AG08396 (cell line): Measurements from ENCODE around the gene RNASEH2C.
"Not testable (repeated sequence)": the region's sequence is repeated elsewhere in the genome, so short reads cannot be mapped to it uniquely, and the experiment has no call there.

Source experiments
- DNase-seq: peaks from one replicate; pipeline ENCODE4 v3.0.0; 2012; ENCODE audit warnings: low spot score, mixed read lengths

Gene RNASEH2C

GRCh38 chr11:65720211-65720934 is at the start of gene RNASEH2C:
TSS of gene RNASEH2C (minus strand) at chr11:65720798. CDS start at chr11:65720758, 40 bp downstream.
- DNase-seq, result peak; percentile 91

GRCh38 chr11:65767806-65768205 is 47.2 kb upstream of the RNASEH2C start:
- not testable (repeated sequence) for DNase-seq

DNA sequence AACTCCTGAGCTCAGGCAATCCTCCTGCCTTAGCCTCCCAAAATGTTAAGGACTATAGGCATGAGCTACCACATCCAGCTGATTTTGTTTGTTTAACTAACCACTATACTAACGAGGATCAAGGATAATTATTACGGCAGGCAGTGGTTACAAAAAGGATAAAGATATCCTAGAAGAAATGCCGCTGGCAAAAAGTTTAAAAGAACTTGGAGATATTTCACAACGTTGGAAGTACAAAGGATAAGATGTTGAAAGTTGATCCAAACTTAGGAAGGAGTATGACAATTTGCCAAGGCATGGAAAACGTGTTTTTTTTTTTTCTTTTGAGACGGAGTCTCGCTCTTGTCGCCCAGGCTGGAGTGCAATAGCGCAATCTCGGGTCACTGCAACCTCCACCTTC is 46.8 kb upstream of the RNASEH2C start:
- no peak for DNase-seq

GRCh38 chr11:65766535-65766934 is 45.9 kb upstream of the RNASEH2C start:
- peak; percentile 58 for DNase-seq

GRCh38 chr11:65764434-65764833 is 43.8 kb upstream of the RNASEH2C start:
- DNase-seq, result no peak

GRCh38 chr11:65762816-65763215 is 42.2 kb upstream of the RNASEH2C start:
- not testable (repeated sequence) for DNase-seq

- not testable (repeated sequence) for DNase-seq
Observed at GRCh38 chr11:65762169-65762568, 41.6 kb upstream of the RNASEH2C start.

DNA sequence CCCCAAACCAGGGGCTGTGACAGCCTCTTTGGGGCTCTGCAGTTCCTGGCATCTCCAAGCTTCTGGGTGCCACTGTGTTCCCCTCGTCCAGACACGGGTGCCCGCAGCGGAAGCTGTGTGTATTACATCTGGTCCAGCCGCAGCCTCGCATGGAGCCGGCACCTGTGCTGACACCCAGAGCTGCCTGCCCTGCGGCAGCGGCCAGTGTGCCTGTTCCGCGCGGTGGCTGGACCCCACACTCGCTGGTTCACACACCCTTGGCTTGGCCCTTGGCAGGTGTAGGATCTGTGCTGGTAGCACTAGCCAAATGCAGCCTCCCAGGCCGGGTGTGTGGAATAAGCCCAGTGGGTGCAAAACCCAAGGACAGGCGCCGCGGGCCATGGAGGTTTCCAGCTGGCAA is 24.5 kb upstream of the RNASEH2C start:
- DNase-seq, result no peak

DNA sequence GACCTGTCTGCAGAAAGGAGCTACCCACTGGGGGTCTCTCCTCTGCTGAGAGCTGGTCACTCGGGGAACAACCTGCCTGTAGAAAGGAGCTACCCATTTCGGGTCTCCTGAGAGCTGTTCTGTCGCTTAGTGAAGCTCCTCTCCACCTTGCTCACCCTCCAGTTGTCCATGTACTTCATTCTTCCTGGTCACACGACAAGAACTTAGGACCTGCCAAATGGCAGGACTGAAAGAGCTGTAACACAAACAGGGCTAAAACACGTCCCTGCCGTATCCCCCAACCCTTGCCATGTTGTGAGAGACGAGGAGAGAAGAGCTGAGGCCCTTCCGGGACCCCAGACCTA is 24.1 kb upstream of the RNASEH2C start:
- no peak for DNase-seq

DNA sequence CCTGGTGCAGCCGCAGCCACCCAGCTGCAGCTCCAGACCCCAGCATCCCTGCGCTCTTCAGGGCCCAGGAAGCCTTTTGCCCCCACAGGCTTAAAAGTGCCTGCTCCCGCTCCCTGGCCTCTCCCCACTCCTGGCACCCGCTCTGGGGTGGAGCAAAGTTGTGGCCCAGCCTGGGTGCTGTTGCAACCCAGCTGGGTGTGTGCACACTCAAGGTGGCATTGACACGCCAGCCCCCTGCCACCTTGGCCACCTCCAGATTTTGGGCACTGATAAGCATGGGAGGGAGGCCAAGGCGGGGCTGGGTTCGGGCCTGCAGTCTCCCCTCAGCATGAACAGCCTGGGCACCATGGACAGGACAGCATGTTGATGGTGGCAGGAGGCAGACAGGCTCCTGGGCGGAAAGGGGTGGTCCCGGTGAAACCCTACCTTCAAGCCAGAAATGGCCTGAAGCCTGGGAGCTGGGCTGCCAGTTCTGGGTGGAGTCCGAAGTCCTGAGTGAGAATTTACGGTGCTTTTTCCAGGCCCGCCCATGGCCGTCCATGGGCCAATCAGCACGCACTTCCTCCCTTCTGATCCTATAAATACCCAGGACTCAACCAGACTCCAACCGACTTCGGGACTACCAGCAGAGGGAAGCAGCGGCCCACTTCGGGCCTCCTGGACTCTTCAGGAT is 23.6 kb upstream of the RNASEH2C start:
- DNase-seq, result peak; percentile 34

DNA sequence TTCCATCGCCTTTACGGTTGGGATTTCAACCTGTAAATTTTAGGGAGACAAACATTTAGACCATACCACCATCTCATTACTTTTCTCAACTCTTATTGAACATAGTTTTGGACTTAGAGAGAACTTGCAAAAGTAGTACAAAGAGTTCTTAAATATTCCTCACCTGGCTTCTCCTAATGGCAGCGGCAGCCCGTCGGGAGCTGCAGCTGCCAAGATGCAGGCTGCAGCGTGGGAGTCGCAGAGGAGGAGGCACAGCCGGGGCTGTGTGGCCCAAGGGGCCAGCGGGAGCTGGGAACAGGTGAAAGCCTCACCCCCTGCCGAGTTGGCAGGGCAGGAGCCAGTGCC is 23.1 kb upstream of the RNASEH2C start:
- DNase-seq, result no peak

GRCh38 chr11:65742353-65742752 is 21.8 kb upstream of the RNASEH2C start:
- no peak for DNase-seq

DNA sequence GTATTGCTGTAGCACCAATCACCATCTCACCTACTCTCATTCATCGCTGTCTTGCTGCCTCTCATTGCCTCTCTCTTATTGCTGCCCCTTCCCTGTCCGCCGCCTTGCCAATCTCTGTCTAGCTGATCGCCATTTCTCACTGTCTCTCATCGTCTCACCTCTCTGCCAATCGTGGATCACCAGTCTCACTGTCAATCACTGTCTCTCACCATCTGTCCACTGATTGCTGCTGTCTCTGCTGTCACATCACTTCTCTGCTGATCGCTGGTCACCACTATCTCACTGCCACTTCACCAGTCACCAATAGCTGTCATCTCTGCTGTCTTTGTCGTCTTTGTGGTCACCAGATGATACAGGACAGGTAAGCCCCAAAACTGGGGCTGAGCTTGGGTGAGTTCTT is 20.6 kb upstream of the RNASEH2C start:
- no peak for DNase-seq

DNA sequence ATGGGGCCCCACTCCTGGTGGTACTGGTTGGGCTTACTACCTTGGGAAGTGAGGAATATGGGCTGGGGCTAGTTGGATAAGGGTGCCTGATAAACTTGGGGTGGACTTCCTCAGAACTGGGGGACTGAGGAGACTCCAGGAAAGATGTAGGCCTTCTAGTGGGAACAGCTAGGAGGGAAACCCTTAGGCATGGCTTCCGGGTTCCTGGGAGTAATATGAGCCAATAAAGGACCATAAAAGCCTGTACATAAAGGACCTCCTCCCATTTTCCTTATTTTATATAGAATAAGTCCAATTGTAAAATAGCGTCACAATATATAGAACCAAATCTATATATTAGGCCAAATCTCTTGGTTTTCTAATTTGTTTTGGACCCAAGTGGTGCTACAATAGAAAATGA is 18.4 kb upstream of the RNASEH2C start:
- DNase-seq, result no peak

DNA sequence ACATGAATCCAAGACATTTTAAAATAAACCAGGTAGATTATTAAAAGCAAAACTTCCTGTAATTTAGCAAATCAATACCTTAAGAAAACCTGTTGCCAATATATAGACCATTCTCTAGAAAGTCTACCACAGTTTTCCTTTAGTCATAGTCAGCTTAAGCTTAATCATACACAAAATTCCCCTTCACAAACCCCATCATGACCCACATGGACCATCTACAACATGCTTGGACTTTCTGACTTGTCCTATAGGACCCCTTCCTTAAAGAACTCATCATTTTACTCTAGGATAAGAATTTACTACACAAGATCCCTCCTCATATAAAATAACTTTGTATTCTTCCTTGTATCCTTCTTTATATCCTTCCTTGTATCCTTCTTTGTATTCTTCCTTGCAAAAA is 16.2 kb upstream of the RNASEH2C start:
- no peak for DNase-seq

- not testable (repeated sequence) for DNase-seq
Observed at GRCh38 chr11:65735111-65735510, 14.5 kb upstream of the RNASEH2C start.

DNA sequence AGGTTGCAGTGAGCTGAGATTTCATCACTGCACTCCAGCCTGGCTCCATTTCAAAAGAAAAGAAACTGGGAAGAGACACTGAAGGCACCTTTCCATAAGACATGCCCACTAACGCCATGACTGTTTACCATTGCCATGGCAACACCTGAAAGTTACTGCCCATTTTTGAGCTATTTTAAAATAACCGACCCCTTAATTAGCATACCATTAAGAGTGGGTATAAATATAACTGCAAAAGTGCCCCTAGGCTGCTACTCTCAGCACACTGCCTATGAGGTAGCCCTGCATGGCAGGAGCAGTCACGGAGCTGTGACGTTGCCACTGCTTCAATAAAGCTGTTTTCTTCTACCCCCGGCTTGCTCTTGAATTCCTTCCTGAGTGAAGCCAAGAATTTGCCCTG is 9.9 kb upstream of the RNASEH2C start:
- DNase-seq, result no peak

DNA sequence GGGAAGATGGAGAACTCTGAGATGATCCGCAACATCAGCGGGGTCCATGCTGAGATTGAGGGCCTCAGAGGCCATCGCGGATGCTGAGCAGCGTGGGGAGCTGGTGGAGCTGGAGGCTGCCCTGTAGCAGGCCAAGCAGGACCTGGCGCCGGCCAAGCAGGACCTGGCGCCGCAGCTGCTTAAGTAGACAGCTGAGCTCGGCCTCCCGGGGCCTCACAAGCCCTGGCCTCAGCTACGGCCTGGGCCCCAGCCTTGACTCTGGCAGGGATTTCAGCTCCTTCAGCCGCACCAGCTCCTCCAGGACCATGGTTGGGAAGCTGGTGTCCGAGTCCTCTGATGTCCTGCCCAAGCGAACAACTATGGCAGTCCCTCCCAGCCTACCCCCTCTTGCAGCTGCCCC is 7.3 kb upstream of the RNASEH2C start:
- DNase-seq, result no peak

- DNase-seq, result no peak
Observed at GRCh38 chr11:65726660-65727059, 6.1 kb upstream of the RNASEH2C start.

GRCh38 chr11:65722261-65722660 is 1.7 kb upstream of the RNASEH2C start:
- DNase-seq, result no peak

- peak; percentile 51 for DNase-seq
Observed at GRCh38 chr11:65719871-65720210, 757 bp downstream of the RNASEH2C start.

DNA sequence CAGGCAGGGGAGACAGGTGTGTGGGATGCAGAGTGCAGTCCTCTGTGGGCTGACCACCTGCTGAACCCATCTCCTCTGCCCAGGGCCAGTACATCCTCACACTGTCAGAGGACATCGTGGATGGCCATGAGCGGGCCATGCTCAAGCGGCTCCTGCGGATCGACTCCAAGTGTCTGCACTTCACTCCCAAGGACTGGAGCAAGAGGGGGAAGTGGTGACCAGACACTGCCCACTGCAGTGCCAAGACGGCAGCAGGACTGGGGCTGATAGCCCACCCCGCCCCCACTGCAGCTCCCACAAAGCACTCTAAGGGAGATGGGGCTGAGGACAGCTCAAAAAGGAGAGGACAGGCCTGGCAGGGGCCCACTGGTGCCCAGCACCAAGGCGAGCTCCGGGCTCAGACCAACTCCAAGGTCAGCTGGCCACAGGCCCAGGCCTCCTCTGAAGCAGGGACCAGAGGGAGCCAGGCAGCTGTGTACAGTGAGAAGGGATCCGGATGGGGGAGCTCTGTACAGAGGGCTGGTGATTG is 1.6 kb downstream of the RNASEH2C start:
- DNase-seq, result peak; percentile 63

DNA sequence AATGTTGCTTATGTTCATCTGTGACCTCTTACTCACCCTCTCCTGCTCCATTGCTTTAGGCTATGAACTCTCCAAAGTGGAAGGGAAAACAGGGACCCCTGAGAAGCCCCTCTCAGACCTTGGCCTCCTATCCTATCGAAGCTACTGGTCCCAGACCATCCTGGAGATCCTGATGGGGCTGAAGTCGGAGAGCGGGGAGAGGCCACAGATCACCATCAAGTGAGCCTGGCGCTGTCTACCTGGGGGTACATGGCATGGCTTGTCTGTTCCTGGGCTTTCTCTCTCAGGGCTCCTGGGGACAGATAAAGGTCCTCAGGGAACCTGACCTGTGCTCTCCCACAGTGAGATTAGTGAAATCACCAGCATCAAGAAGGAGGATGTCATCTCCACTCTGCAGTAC is 2.1 kb downstream of the RNASEH2C start:
- no peak for DNase-seq

GRCh38 chr11:65717906-65718305 is 2.7 kb downstream of the RNASEH2C start:
- no peak for DNase-seq
